Endothelial cell of umbilical vein (primary cell): ENCODE measurements around the gene TUBA1A. TPM values are rescaled to one million over a fixed set of nuclear protein-coding genes. Genes with fewer than 3 reads are reported as not detected.

Experiments
- BruUV-seq: library from RNA; stranded (reverse); fragments of 400-500 nt; replicated peaks from 2 replicates; lab custom pipeline; 2021; lab: Mats Ljungman, UMichigan
- CTCF ChIA-PET: fragments of 300-600, 350-600 bp; sonication (Branson Sonifier 250); formaldehyde crosslinking; loops from one replicate; lab custom pipeline; 2021; ENCODE audit warnings: antibody characterized with exemption, inconsistent platforms; lab: Charles Lee
- POLR2A ChIA-PET: fragments of 300-600, 350-600 bp; sonication (Branson Sonifier 250); formaldehyde crosslinking; loops from one replicate; lab custom pipeline; 2021; ENCODE audit warnings: antibody characterized with exemption, inconsistent platforms; lab: Charles Lee
- DNase-seq: peaks from one replicate; pipeline ENCODE4 v3.0.0-alpha.2; 2011; ENCODE audit warnings: low read depth, low spot score
- FAIRE-seq: peaks from 2 replicates; lab custom pipeline; 2011; peaks lifted over from hg19 to GRCh38; lab: Jason Lieb, UNC
- H2AFZ ChIP-seq: 2 replicates; pipeline ENCODE4 v1.6.0; 2012; ENCODE audit warnings: low read depth, low read length, control low read depth, inconsistent platforms
- H3K27ac ChIP-seq: 2 replicates; pipeline ENCODE4 v1.5.1; 2011; ENCODE audit warnings: low read depth, mild to moderate bottlenecking, control low read depth, low read length, moderate library complexity; ENCODE audit not compliant: insufficient read depth
- H3K27me3 ChIP-seq, 2 experiments: 2 replicates each; pipeline versions ENCODE4 v1.6.0 to v1.6.1; 2011; ENCODE audit warnings: low read length in 2 of 2, mixed read lengths in 1 of 2; ENCODE audit not compliant: control insufficient read depth in 2 of 2, insufficient read depth in 2 of 2
- H3K36me3 ChIP-seq, 2 experiments: 2 replicates in 1 of 2; 3 replicates in 1 of 2; pipeline ENCODE4 v1.5.1; 2011; ENCODE audit warnings: low read length in 2 of 2, mild to moderate bottlenecking in 1 of 2, moderate library complexity in 1 of 2; ENCODE audit not compliant: control insufficient read depth in 2 of 2, insufficient read depth in 2 of 2; ENCODE audit errors: extremely low read depth in 1 of 2
- H3K4me1 ChIP-seq: 3 replicates; pipeline ENCODE4 v1.5.1; 2011; ENCODE audit warnings: mild to moderate bottlenecking, low read length; ENCODE audit not compliant: control insufficient read depth, insufficient read depth; ENCODE audit errors: extremely low read depth
- H3K4me2 ChIP-seq: 2 replicates; pipeline ENCODE4 v1.6.1; 2011; ENCODE audit warnings: low read length, control low read depth, mixed read lengths; ENCODE audit not compliant: insufficient read depth
- H3K4me3 ChIP-seq, 3 experiments: fragments of 200-600 bp in 1 of 3; sonication (generic), shearing (Covaris generic) in 1 of 3; replicated peaks in 1 of 3; 2 replicates each; pipeline ENCODE4 v1.5.1; 2011 to 2016; ENCODE audit warnings: control low read depth in 3 of 3, low read length in 3 of 3, mild to moderate bottlenecking in 2 of 3, inconsistent platforms in 1 of 3, low read depth in 1 of 3, moderate library complexity in 1 of 3; ENCODE audit not compliant: insufficient read depth in 1 of 3
- H3K79me2 ChIP-seq: 2 replicates; pipeline ENCODE4 v1.6.0; 2012; ENCODE audit warnings: low read length, inconsistent platforms; ENCODE audit not compliant: control insufficient read depth, insufficient read depth
- H3K9ac ChIP-seq: replicated peaks from 2 replicates; pipeline ENCODE3; 2011; ENCODE audit warnings: low read length, control low read depth; ENCODE audit not compliant: insufficient read depth; ENCODE audit errors: extremely low read depth
- H3K9me1 ChIP-seq: replicated peaks from 3 replicates; pipeline ENCODE4 v1.6.0; 2011; ENCODE audit warnings: mild to moderate bottlenecking, low read length; ENCODE audit not compliant: control insufficient read depth, insufficient read depth; ENCODE audit errors: extremely low read depth
- H3K9me3 ChIP-seq: replicated peaks from 2 replicates; pipeline ENCODE4 v1.5.1; 2012; ENCODE audit warnings: low read length, inconsistent platforms; ENCODE audit not compliant: control insufficient read depth, insufficient read depth
- H4K20me1 ChIP-seq: replicated peaks from 2 replicates; pipeline ENCODE3; 2011; ENCODE audit warnings: mild to moderate bottlenecking, low read length; ENCODE audit not compliant: control insufficient read depth, insufficient read depth; ENCODE audit errors: extremely low read depth
- EZH2 ChIP-seq: IDR thresholded peaks from 2 replicates; pipeline ENCODE4 v1.6.1; 2012; ENCODE audit warnings: borderline replicate concordance, low read depth, mild to moderate bottlenecking, moderate library complexity, low read length, inconsistent platforms; ENCODE audit not compliant: severe bottlenecking
- FOS ChIP-seq: IDR thresholded peaks from 2 replicates; pipeline ENCODE4 v1.6.1; 2011; ENCODE audit warnings: mild to moderate bottlenecking, low read length, moderate library complexity, borderline replicate concordance; ENCODE audit not compliant: insufficient read depth
- GATA2 ChIP-seq: IDR thresholded peaks from 2 replicates; pipeline ENCODE4 v1.7.0; 2011; ENCODE audit warnings: low read depth, mild to moderate bottlenecking, moderate library complexity, mixed read lengths, low read length; ENCODE audit not compliant: insufficient read length, insufficient read depth
- JUN ChIP-seq: IDR thresholded peaks from 2 replicates; pipeline ENCODE4 v1.6.1; 2011; ENCODE audit warnings: borderline replicate concordance, low read depth; ENCODE audit not compliant: insufficient read length, insufficient read depth
- MAX ChIP-seq: IDR thresholded peaks from 2 replicates; pipeline ENCODE4 v1.6.1; 2011; ENCODE audit not compliant: insufficient read depth, insufficient read length
- MYC ChIP-seq: IDR thresholded peaks from one replicate; pipeline ENCODE4 v1.6.1; 2011; ENCODE audit warnings: mild to moderate bottlenecking, low read depth, low read length
- POLR2A ChIP-seq: IDR thresholded peaks from 2 replicates; pipeline ENCODE4 v1.6.1; 2012; ENCODE audit warnings: low read depth, mild to moderate bottlenecking, control low read depth, low read length
- POLR2AphosphoS5 ChIP-seq: IDR thresholded peaks from 2 replicates; pipeline ENCODE4 v1.6.1; 2012; ENCODE audit warnings: low read depth, mild to moderate bottlenecking, control low read depth, low read length, moderate library complexity; ENCODE audit not compliant: insufficient read depth
- dilution Hi-C: fragments of 300-500 bp; cut with MboI; formaldehyde crosslinking; loops from one replicate; pipeline ENCODE4 v1.15.0; 2019; ENCODE audit warnings: low sequenced_read_pairs; ENCODE audit not compliant: extremely low pct_ligation_motif_present
- intact Hi-C: fragments of 100-400 bp; cut with micrococcal nuclease; formaldehyde crosslinking; loops from one replicate; pipeline ENCODE4 v1.10.0; 2022
- polyA plus RNA-seq, 4 experiments: library from polyadenylated mRNA; depleted of rRNA in 3 of 4; stranded (reverse) in 3 of 4; unstranded in 1 of 4; fragments of >200 nt; gene quantifications; 2 replicates each; pipeline versions ENCODE4 v1.2.1 to v1.2.3, GENCODE V29; 2011 to 2012; ENCODE audit warnings: missing spikeins in 1 of 4
- total RNA-seq: library from RNA; stranded (reverse); gene quantifications from 2 replicates; pipeline ENCODE4 v1.2.3, GENCODE V29; 2021

Gene TUBA1A
- total and polyA plus RNA-seq, 2 donors (not counting 3 experiments of a cell fraction or from before 2014, with no cell fraction given): 740 to 2,429 TPM

DNA sequence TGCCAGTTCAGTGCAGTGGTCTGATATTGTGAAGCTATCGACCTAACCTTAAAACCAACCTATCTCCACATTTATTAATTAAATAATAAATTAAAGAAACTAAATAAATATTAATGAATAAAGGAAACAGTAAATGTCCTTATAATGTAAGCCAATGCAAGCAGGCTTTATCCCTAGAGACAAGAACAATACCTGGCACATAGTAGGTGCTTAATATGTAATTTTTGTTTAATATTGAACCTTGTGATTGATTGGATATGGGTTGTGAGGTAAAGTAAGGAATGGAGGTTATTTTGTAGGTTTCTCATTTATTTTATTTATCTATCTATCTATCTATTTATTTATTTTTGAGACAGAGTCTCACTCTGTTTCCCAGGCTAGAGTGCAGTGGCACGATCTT, 49.9 kb downstream of the TUBA1A start:
- intact Hi-C loops: no loop called here
- dilution Hi-C loops: no loop called here
- CTCF ChIA-PET: interaction anchor here (1.3 to 1.4 kb wide), 2 partner anchors 20 to 142 kb away, joined by 3 read pairs; no protein-coding TSS in a partner anchor

GRCh38 chr12:49138587-49138986, 50.3 kb downstream of the TUBA1A start:
- no peak for FAIRE-seq
- POLR2A ChIA-PET: interaction anchor here (0.6 kb wide), 1 partner anchor 50 kb away, joined by 4 read pairs; the partner anchor contains the start of gene TUBA1A
- intact Hi-C loops: no loop called here

More for the DNA sequence above, 49.9 kb downstream of the TUBA1A start:
- FAIRE-seq (no peak), DNase-seq (no peak)
- Histone ChIP-seq H3K9me1 (no peaks in the 10 kb centered on the region), H3K27ac (no peak overlapping the region), H4K20me1 (no peaks in the 10 kb centered on the region), H3K27me3 (no peaks in the 10 kb centered on the region), H3K36me3 (no peaks in the 10 kb centered on the region), H3K9me3 (no peaks in the 10 kb centered on the region), H3K4me1 (no peaks in the 10 kb centered on the region), H3K9ac (no peak overlapping the region), H3K4me2 (no peak overlapping the region), H3K79me2 (no peaks in the 10 kb centered on the region), H2AFZ (no peak overlapping the region), H3K4me3 (no peak overlapping the region)
- POLR2A ChIA-PET: no interaction called here
- BruUV-seq: no TSS peak
- TF ChIP-seq MAX: no peak

More at GRCh38 chr12:49138587-49138986, 50.3 kb downstream of the TUBA1A start:
- Histone ChIP-seq H2AFZ (no peak overlapping the region), H3K27ac (no peak overlapping the region), H3K4me1 (no peaks in the 10 kb centered on the region), H4K20me1 (no peaks in the 10 kb centered on the region), H3K4me3 (no peak overlapping the region), H3K27me3 (no peaks in the 10 kb centered on the region), H3K4me2 (no peak overlapping the region), H3K9ac (no peak overlapping the region), H3K9me1 (no peaks in the 10 kb centered on the region), H3K79me2 (no peaks in the 10 kb centered on the region), H3K36me3 (no peaks in the 10 kb centered on the region), H3K9me3 (no peaks in the 10 kb centered on the region)
- CTCF ChIA-PET: interaction anchor here (1.3 kb wide), 2 partner anchors 92 to 142 kb away, joined by 3 read pairs; no protein-coding TSS in a partner anchor
- TF ChIP-seq POLR2A: no peak
- no peak for TF ChIP-seq POLR2AphosphoS5
- TF ChIP-seq FOS: no peak
- no peak for TF ChIP-seq JUN
- TF ChIP-seq GATA2: no peak
- TF ChIP-seq EZH2: no peak
- TF ChIP-seq MYC: no peak
- dilution Hi-C loops: no loop called here
- no peak for DNase-seq
- BruUV-seq: no TSS peak
